Activated CD8-positive, alpha-beta T cell treated with anti-CD3 and anti-CD28 coated beads, Interleukin-2, amount 10 ng/mL, durations not matched to agents 7 days and 5 days (primary cell): ENCODE results near the gene UBL7. TPM values are rescaled to one million over a fixed set of nuclear protein-coding genes. Genes with fewer than 3 reads are reported as not detected.
"Not testable (repeated sequence)": the region's sequence is repeated elsewhere in the genome, so short reads cannot be mapped to it uniquely, and the experiment has no call there.

ENCODE experiments used
- ATAC-seq: fragments of 150-1000 bp; cut with Tn5 transposase; one replicate; pipeline ENCODE4 v1.10.0; 2021; ENCODE audit warnings: moderate library complexity
- CTCF ChIA-PET: fragments of 350-600 bp; sonication (Branson Sonifier 250); formaldehyde crosslinking; loops from one replicate; lab custom pipeline; 2021; ENCODE audit warnings: antibody characterized with exemption; lab: Charles Lee
- POLR2A ChIA-PET: fragments of 350-600 bp; sonication (Branson Sonifier 250); formaldehyde crosslinking; loops from one replicate; lab custom pipeline; 2021; ENCODE audit warnings: antibody characterized with exemption; lab: Charles Lee
- DNase-seq: peaks from one replicate; pipeline ENCODE4 v3.0.0-alpha.2; 2020
- H3K27ac Mint-ChIP-seq: one replicate; pipeline ENCODE4 v1.8.0; 2021; ENCODE audit warnings: mild to moderate bottlenecking, mixed read lengths
- H3K27me3 Mint-ChIP-seq: one replicate; pipeline ENCODE4 v1.8.0; 2021; ENCODE audit warnings: low read depth, mixed read lengths
- H3K36me3 Mint-ChIP-seq: one replicate; pipeline ENCODE4 v1.8.0; 2021; ENCODE audit warnings: low read depth, mixed read lengths
- H3K4me1 Mint-ChIP-seq: one replicate; pipeline ENCODE4 v1.8.0; 2021; ENCODE audit warnings: low read depth, mixed read lengths
- H3K4me3 Mint-ChIP-seq: one replicate; pipeline ENCODE4 v1.8.0; 2021; ENCODE audit warnings: mild to moderate bottlenecking, mixed read lengths
- H3K9me3 Mint-ChIP-seq: one replicate; pipeline ENCODE4 v1.8.0; 2022; ENCODE audit warnings: mixed read lengths; ENCODE audit not compliant: insufficient read depth
- total RNA-seq, 2 experiments: library from RNA; stranded (reverse); gene quantifications; one replicate each; pipeline ENCODE4 v1.2.3, GENCODE V29; 2021

Gene UBL7
- total RNA-seq, 2 experiments from 2014 or later, result 60.8 to 71.4 TPM

DNA sequence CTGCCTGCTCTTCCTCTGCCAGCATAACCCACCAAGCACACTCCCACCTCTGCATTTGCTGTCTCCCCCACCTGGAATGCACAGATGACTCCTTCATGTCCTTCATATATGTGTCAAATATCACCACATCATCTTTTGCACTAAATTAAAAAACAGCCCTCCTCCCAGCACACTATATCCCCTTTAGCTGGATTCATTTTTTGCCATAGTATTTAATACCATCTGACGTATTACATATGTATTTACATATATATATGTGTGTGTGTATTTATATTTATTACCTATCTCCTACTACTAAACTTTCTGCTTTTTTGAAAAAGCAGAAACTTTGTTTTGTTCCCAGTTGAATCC, 29.4 kb upstream of the UBL7 start:
- Mint-ChIP-seq H3K27me3 (no peaks in the 10 kb centered on the region), H3K27ac (peak overlapping the region; percentile 91), H3K36me3 (peaks cover 22% of the 10 kb centered on the region), H3K9me3 (no peaks in the 10 kb centered on the region), H3K4me3 (peak overlapping the region; percentile 73), H3K4me1 (peaks cover 34% of the 10 kb centered on the region)
- no peak for ATAC-seq
- DNase-seq, result no peak
- POLR2A ChIA-PET, result no interaction called here
- CTCF ChIA-PET, result interaction anchor here (1.0 to 2.9 kb wide), 9 partner anchors 12 to 115 kb away, joined by 4 to 18 read pairs (median 9); no protein-coding TSS in a partner anchor

- peak; percentile 92 for DNase-seq
- no peaks in the 10 kb centered on the region for H3K9me3 Mint-ChIP-seq
- H3K27ac Mint-ChIP-seq, result peak overlapping the region; percentile 91
- peaks cover 34% of the 10 kb centered on the region for H3K4me1 Mint-ChIP-seq
- peak overlapping the region; percentile 73 for H3K4me3 Mint-ChIP-seq
- peak; percentile 96 for ATAC-seq
- ChIA-PET POLR2A (interaction anchor here (0.7 to 1.3 kb wide), 2 partner anchors 51 to 126 kb away, joined by 3 to 4 read pairs; partner anchors contain the start of genes ARID3B and CLK3), CTCF (interaction anchor here (0.7 to 2.9 kb wide), 20 partner anchors 10 to 127 kb away, joined by 3 to 18 read pairs (median 5); partner anchors contain the start of gene UBL7)
- H3K36me3 Mint-ChIP-seq, result peaks cover 22% of the 10 kb centered on the region
- no peaks in the 10 kb centered on the region for H3K27me3 Mint-ChIP-seq
Observed at GRCh38 chr15:74489518-74490338, 28.8 kb upstream of the UBL7 start.

GRCh38 chr15:74488776-74489175, 27.8 kb upstream of the UBL7 start:
- peak overlapping the region; percentile 91 for H3K27ac Mint-ChIP-seq

GRCh38 chr15:74482661-74483060, 21.7 kb upstream of the UBL7 start:
- Mint-ChIP-seq H3K9me3 (no peaks in the 10 kb centered on the region), H3K4me1 (peaks cover 4% of the 10 kb centered on the region), H3K27me3 (no peaks in the 10 kb centered on the region), H3K36me3 (peaks cover 30% of the 10 kb centered on the region), H3K27ac (no peak overlapping the region), H3K4me3 (no peak overlapping the region)
- ATAC-seq (no peak), DNase-seq (no peak)
- CTCF ChIA-PET, result interaction anchor here (0.9 to 1.9 kb wide), 5 partner anchors 11 to 107 kb away, joined by 3 to 5 read pairs (median 4); no protein-coding TSS in a partner anchor
- POLR2A ChIA-PET, result interaction anchor here (0.8 to 1.2 kb wide), 2 partner anchors 21 to 58 kb away, joined by 4 to 5 read pairs; partner anchors contain the start of gene ARID3B

More at GRCh38 chr15:74488776-74489175, 27.8 kb upstream of the UBL7 start:
- Mint-ChIP-seq H3K4me3 (peak overlapping the region; percentile 73), H3K9me3 (no peaks in the 10 kb centered on the region), H3K27me3 (no peaks in the 10 kb centered on the region), H3K36me3 (peaks cover 22% of the 10 kb centered on the region), H3K4me1 (peaks cover 36% of the 10 kb centered on the region)
- ChIA-PET POLR2A (interaction anchor here (1.3 kb wide), 1 partner anchor 52 kb away, joined by 4 read pairs; the partner anchor contains the start of gene ARID3B), CTCF (interaction anchor here (0.8 to 2.9 kb wide), 11 partner anchors 24 to 113 kb away, joined by 3 to 18 read pairs (median 7); partner anchors contain the start of gene UBL7)
- DNase-seq (no peak), ATAC-seq (no peak)

DNA sequence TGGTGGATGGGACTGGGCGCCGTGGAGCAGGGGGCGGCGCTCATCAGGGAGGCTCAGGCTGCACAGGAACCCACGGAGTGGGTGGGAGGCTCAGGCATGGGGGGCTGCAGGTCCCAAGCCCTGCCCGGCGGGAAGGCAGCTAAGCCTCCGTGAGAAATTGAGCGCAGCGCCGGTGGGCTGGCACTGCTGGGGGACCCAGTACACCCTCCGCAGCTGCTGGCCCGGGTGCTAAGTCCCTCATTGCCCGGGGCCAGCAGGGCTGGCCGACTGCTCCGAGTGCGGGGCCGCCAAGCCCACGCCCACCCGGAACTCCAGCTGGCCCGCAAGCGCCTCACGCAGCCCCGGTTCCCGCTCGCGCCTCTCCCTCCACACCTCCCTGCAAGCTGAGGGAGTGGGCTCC, 19.4 kb upstream of the UBL7 start:
- H3K27me3 Mint-ChIP-seq, H3K4me3 Mint-ChIP-seq, ATAC-seq, H3K9me3 Mint-ChIP-seq, H3K4me1 Mint-ChIP-seq, H3K27ac Mint-ChIP-seq, POLR2A ChIA-PET, DNase-seq: not testable (repeated sequence)
- H3K36me3 Mint-ChIP-seq, result peaks cover 22% of the 10 kb centered on the region
- CTCF ChIA-PET, result interaction anchor here (1.6 kb wide), 1 partner anchor 9 kb away, joined by 4 read pairs; no protein-coding TSS in a partner anchor

- H3K9me3 Mint-ChIP-seq, ATAC-seq, H3K27ac Mint-ChIP-seq, H3K4me3 Mint-ChIP-seq, DNase-seq, H3K4me1 Mint-ChIP-seq, H3K27me3 Mint-ChIP-seq: not testable (repeated sequence)
- ChIA-PET CTCF (interaction anchor here (1.5 kb wide), 1 partner anchor 96 kb away, joined by 3 read pairs; no protein-coding TSS in a partner anchor), POLR2A (interaction anchor here (1.7 kb wide), 1 partner anchor 11 kb away, joined by 6 read pairs; the partner anchor contains the start of gene UBL7)
- H3K36me3 Mint-ChIP-seq, result peaks cover 30% of the 10 kb centered on the region
Observed at GRCh38 chr15:74471621-74472020, 10.7 kb upstream of the UBL7 start.

GRCh38 chr15:74470631-74471395, 9.9 kb upstream of the UBL7 start:
- Mint-ChIP-seq H3K9me3 (no peaks in the 10 kb centered on the region), H3K4me1 (peaks cover 1% of the 10 kb centered on the region), H3K36me3 (peaks cover 35% of the 10 kb centered on the region), H3K4me3 (no peak overlapping the region), H3K27me3 (no peaks in the 10 kb centered on the region), H3K27ac (no peak overlapping the region)
- CTCF ChIA-PET, result no interaction called here
- POLR2A ChIA-PET, result interaction anchor here (1.7 kb wide), 1 partner anchor 10 kb away, joined by 6 read pairs; the partner anchor contains the start of gene UBL7
- no peak for ATAC-seq
- no peak for DNase-seq

DNA sequence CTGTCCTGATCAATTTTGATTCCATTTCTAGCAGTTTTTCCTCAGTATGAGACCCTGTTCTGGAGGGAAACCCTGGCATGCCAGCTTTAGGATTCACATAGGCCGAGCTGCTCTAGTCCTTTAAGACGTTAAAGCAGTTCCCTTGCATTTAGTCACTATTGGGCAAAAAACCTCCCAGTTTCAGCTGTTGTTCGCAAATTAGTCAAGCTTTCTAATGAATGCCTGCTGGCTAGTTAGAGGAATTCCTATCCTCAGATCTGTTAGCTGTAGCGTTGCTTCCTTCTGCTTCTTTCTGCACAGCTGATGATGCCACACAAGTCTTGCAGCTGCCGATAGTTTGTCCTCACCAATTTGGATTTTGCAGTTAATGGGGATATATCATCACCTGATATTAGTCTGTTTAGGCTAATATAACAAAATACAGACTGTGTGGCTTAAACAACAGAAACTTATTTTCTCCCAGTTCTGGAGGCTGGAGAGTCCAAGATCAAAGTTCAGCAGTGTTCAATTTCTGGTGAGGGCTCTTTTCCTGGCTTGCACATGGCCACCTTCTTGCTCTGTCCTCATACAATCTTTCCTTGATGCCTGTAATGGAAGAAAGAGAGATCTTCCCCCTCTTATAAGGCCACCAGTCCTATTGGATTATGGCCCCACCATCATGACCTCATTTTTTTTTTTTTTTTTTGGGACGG, 7.5 kb upstream of the UBL7 start:
- Mint-ChIP-seq H3K4me3 (no peak overlapping the region), H3K36me3 (peaks cover 42% of the 10 kb centered on the region), H3K27me3 (no peaks in the 10 kb centered on the region), H3K9me3 (peaks cover 6% of the 10 kb centered on the region), H3K27ac (no peak overlapping the region), H3K4me1 (peaks cover 20% of the 10 kb centered on the region)
- ATAC-seq, result no peak
- CTCF ChIA-PET, result interaction anchor here (0.9 to 1.0 kb wide), 2 partner anchors 21 to 94 kb away, joined by 3 read pairs; no protein-coding TSS in a partner anchor
- POLR2A ChIA-PET, result interaction anchor here (0.6 to 1.3 kb wide), 3 partner anchors 72 to 598 kb away, joined by 3 to 4 read pairs (median 3); partner anchors contain the start of gene ARID3B
- no peak for DNase-seq

DNA sequence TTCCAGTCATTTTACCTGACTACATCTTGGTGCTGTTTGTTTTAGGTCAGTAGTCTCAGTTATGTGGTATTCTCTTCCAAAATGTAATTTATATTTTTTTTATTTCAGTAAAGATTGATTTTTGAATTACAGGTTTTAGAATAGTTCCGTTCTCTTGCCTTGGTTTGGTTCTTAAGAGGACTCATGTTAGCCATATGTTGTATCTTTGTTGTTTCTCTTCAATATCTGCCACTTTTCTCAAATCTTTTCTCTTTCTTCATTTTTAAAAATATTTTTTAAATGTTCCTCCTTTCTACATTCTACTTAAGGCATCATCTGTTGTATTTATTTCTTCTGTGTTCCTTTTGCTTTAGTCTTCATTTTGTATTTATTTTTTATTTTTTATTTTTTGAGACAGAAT, 5.6 kb upstream of the UBL7 start:
- CTCF ChIA-PET, result no interaction called here
- ATAC-seq, result no peak
- no peak for DNase-seq
- POLR2A ChIA-PET, result no interaction called here
- H3K9me3 Mint-ChIP-seq, result peaks cover 6% of the 10 kb centered on the region
- H3K27me3 Mint-ChIP-seq, result no peaks in the 10 kb centered on the region
- H3K27ac Mint-ChIP-seq, result no peak overlapping the region
- H3K4me3 Mint-ChIP-seq, result no peak overlapping the region
- H3K36me3 Mint-ChIP-seq, result peaks cover 45% of the 10 kb centered on the region
- H3K4me1 Mint-ChIP-seq, result peaks cover 37% of the 10 kb centered on the region

GRCh38 chr15:74464897-74465296, 3.9 kb upstream of the UBL7 start:
- peak overlapping the region; percentile 61 for H3K27ac Mint-ChIP-seq
- no peak overlapping the region for H3K4me3 Mint-ChIP-seq
- peaks cover 6% of the 10 kb centered on the region for H3K9me3 Mint-ChIP-seq
- H3K36me3 Mint-ChIP-seq, result peaks cover 45% of the 10 kb centered on the region
- CTCF ChIA-PET, result interaction anchor here (0.6 to 1.4 kb wide), 6 partner anchors 9 to 78 kb away, joined by 3 to 7 read pairs (median 3); no protein-coding TSS in a partner anchor
- H3K27me3 Mint-ChIP-seq, result no peaks in the 10 kb centered on the region
- DNase-seq, result no peak
- no peak for ATAC-seq
- POLR2A ChIA-PET, result no interaction called here
- peaks cover 43% of the 10 kb centered on the region for H3K4me1 Mint-ChIP-seq
